ENCODE results near the gene CCDC197. TPM values are rescaled to one million over a fixed set of nuclear protein-coding genes. Genes with fewer than 3 reads are reported as not detected.

CCDC197 gene
- total RNA-seq, 2 experiments from 2014 or later: 0.25 TPM; not detected in 1

- H3K36me3 Mint-ChIP-seq: peaks cover 22% of the 10 kb centered on the region
- H3K27ac Mint-ChIP-seq: peak overlapping the region; percentile 87
- H3K4me1 Mint-ChIP-seq: peaks cover 79% of the 10 kb centered on the region
- POLR2A ChIA-PET: interaction anchor here (12.4 kb wide), 1 partner anchor 16 kb away, joined by 190 read pairs; no protein-coding TSS in a partner anchor
- no peaks in the 10 kb centered on the region for H3K27me3 Mint-ChIP-seq
- no peak for DNase-seq
- H3K9me3 Mint-ChIP-seq: peaks cover 7% of the 10 kb centered on the region
- peak overlapping the region; percentile 73 for H3K4me3 Mint-ChIP-seq
- no peak for ATAC-seq (ENCODE audit: low read depth)
Observed at GRCh38 chr14:93974833-93975232, 22.3 kb upstream of the CCDC197 start.

- peaks cover 7% of the 10 kb centered on the region for H3K9me3 Mint-ChIP-seq
- no peak for DNase-seq
- no peaks in the 10 kb centered on the region for H3K27me3 Mint-ChIP-seq
Observed at GRCh38 chr14:93975791-93976476, 21.2 kb upstream of the CCDC197 start.

GRCh38 chr14:93976477-93977057 lies 20.5 kb upstream of the CCDC197 start, which contains the start of gene ASB2:
Gene ASB2, minus strand, starts transcription at chr14:93976570. Its CDS starts 12,031 bp downstream, at chr14:93964539.
- Mint-ChIP-seq H3K4me3 (peak within 1 kb of the TSS; percentile 73), H3K27ac (peak within 1 kb of the TSS; percentile 87), H3K4me1 (peaks cover 69% of the 10 kb centered on the region), H3K9me3 (peaks cover 7% of the 10 kb centered on the region), H3K27me3 (no peaks in the 10 kb centered on the region), H3K36me3 (peaks cover 28% of the 10 kb centered on the region)
- peak; percentile 18 for ATAC-seq (ENCODE audit: low read depth)
- DNase-seq: no peak
- POLR2A ChIA-PET: interaction anchor here (1.2 to 12.4 kb wide), 3 partner anchors 10 to 37 kb away, joined by 3 to 190 read pairs (median 14); no protein-coding TSS in a partner anchor

More at GRCh38 chr14:93975791-93976476, 21.2 kb upstream of the CCDC197 start:
- peak overlapping the region; percentile 73 for H3K4me3 Mint-ChIP-seq
- POLR2A ChIA-PET: interaction anchor here (1.2 to 12.4 kb wide), 3 partner anchors 11 to 36 kb away, joined by 3 to 190 read pairs (median 14); no protein-coding TSS in a partner anchor
- H3K4me1 Mint-ChIP-seq: peaks cover 75% of the 10 kb centered on the region
- H3K36me3 Mint-ChIP-seq: peaks cover 26% of the 10 kb centered on the region
- H3K27ac Mint-ChIP-seq: peak overlapping the region; percentile 87
- no peak for ATAC-seq (ENCODE audit: low read depth)

DNA sequence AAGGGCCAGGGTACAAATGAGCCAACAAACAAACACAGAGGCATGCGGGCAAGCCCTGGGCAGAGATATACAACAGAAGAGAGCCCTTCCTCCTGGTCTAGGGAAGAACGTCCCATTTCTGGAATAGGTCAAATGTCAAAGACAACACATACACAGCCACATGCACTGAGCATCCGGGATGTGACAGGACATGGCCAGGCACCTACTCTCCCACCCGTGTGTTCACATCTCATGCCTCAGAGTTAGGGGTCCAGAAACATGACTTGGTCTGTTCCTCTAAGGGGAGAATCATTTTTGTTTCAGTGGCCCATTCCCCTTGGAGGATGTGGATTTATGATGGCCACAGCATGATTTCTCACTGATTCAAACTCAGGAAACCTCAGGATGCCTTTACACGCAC lies 19.9 kb upstream of the CCDC197 start:
- POLR2A ChIA-PET: interaction anchor here (1.2 to 12.4 kb wide), 3 partner anchors 9 to 38 kb away, joined by 3 to 190 read pairs (median 14); no protein-coding TSS in a partner anchor
- H3K4me3 Mint-ChIP-seq: peak overlapping the region; percentile 73
- peaks cover 65% of the 10 kb centered on the region for H3K4me1 Mint-ChIP-seq
- DNase-seq (no peak), ATAC-seq (ENCODE audit: low read depth) (no peak)
- peak overlapping the region; percentile 87 for H3K27ac Mint-ChIP-seq
- H3K27me3 Mint-ChIP-seq: no peaks in the 10 kb centered on the region
- peaks cover 28% of the 10 kb centered on the region for H3K36me3 Mint-ChIP-seq
- H3K9me3 Mint-ChIP-seq: peaks cover 7% of the 10 kb centered on the region

- ATAC-seq (ENCODE audit: low read depth) (peak; percentile 91), DNase-seq (peak; percentile 67)
- peak overlapping the region; percentile 39 for H3K4me3 Mint-ChIP-seq
- H3K9me3 Mint-ChIP-seq: peaks cover 7% of the 10 kb centered on the region
- peak overlapping the region; percentile 87 for H3K27ac Mint-ChIP-seq
- H3K27me3 Mint-ChIP-seq: no peaks in the 10 kb centered on the region
- POLR2A ChIA-PET: interaction anchor here (0.8 to 12.4 kb wide), 9 partner anchors 10 to 103 kb away, joined by 3 to 190 read pairs (median 3); partner anchors contain the start of genes DDX24 and IFI27L1
- H3K36me3 Mint-ChIP-seq: peaks cover 28% of the 10 kb centered on the region
- H3K4me1 Mint-ChIP-seq: peaks cover 62% of the 10 kb centered on the region
Observed at GRCh38 chr14:93977790-93978581, 19.1 kb upstream of the CCDC197 start.

- POLR2A ChIA-PET: interaction anchor here (0.8 to 12.4 kb wide), 8 partner anchors 11 to 102 kb away, joined by 3 to 190 read pairs (median 4); partner anchors contain the start of genes DDX24 and IFI27L1
- peak; percentile 10 for ATAC-seq (ENCODE audit: low read depth)
- H3K4me3 Mint-ChIP-seq: peak overlapping the region; percentile 39
- H3K27ac Mint-ChIP-seq: peak overlapping the region; percentile 87
- H3K4me1 Mint-ChIP-seq: peaks cover 58% of the 10 kb centered on the region
- no peaks in the 10 kb centered on the region for H3K27me3 Mint-ChIP-seq
- H3K9me3 Mint-ChIP-seq: peaks cover 7% of the 10 kb centered on the region
- no peak for DNase-seq
- H3K36me3 Mint-ChIP-seq: peaks cover 28% of the 10 kb centered on the region
Observed at GRCh38 chr14:93978735-93979134, 18.4 kb upstream of the CCDC197 start.

GRCh38 chr14:93980456-93981201 lies 16.5 kb upstream of the CCDC197 start:
- no peak overlapping the region for H3K4me3 Mint-ChIP-seq
- POLR2A ChIA-PET: interaction anchor here (1.2 to 1.6 kb wide), 2 partner anchors 10 to 30 kb away, joined by 3 to 4 read pairs; no protein-coding TSS in a partner anchor
- ATAC-seq (ENCODE audit: low read depth): no peak

GRCh38 chr14:93981316-93982229 lies 15.5 kb upstream of the CCDC197 start:
- Mint-ChIP-seq H3K27ac (no peak overlapping the region), H3K4me3 (no peak overlapping the region), H3K36me3 (peaks cover 19% of the 10 kb centered on the region), H3K4me1 (peaks cover 41% of the 10 kb centered on the region), H3K27me3 (peaks cover 2% of the 10 kb centered on the region), H3K9me3 (peaks cover 6% of the 10 kb centered on the region)
- no peak for DNase-seq
- ATAC-seq (ENCODE audit: low read depth): no peak
- POLR2A ChIA-PET: interaction anchor here (1.2 to 1.6 kb wide), 2 partner anchors 11 to 29 kb away, joined by 3 to 4 read pairs; no protein-coding TSS in a partner anchor

More at GRCh38 chr14:93980456-93981201, 16.5 kb upstream of the CCDC197 start:
- Mint-ChIP-seq H3K9me3 (peaks cover 7% of the 10 kb centered on the region), H3K4me1 (peaks cover 50% of the 10 kb centered on the region), H3K36me3 (peaks cover 25% of the 10 kb centered on the region), H3K27ac (peak overlapping the region; percentile 48), H3K27me3 (no peaks in the 10 kb centered on the region)
- no peak for DNase-seq

DNA sequence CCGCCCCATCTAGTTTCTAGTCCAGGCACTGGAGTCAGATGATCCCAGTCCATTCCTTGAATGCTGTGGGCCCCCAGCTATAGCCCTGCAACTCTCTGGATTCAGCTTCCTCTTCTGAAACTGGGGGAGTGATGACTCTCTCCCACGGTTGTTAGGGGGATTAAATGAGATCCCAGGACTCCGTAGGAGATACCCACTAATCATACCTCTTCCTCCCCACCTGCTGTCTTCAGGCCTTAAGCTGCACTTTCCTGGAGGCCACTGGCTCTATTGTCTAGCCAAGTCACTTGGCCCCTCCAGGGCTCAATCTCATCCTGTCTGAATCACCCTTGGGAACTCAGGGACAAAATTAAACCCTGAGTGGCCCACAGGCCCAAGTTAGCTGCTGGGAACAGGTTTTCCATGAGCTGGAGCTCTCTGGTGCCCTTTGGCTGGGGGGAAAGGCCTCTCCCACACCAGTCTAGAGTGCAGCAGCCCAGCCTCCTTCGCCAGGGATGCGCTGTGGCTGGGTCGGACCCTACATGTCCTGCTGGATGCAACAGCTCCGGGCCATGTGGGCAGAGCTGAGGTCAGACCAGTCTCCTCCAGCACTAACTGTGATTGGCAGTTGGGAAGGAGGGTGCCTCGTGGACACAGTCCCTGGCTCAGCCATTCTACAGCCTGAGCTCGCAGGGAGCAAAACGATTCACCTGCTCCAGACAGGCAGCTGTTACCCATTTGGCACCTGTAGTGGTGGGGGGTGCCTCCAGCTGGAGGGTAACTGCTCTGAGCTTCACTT lies 14.7 kb upstream of the CCDC197 start:
- DNase-seq (no peak), ATAC-seq (ENCODE audit: low read depth) (no peak)
- H3K4me1 Mint-ChIP-seq: peaks cover 32% of the 10 kb centered on the region
- H3K36me3 Mint-ChIP-seq: peaks cover 14% of the 10 kb centered on the region
- H3K4me3 Mint-ChIP-seq: no peak overlapping the region
- peaks cover 2% of the 10 kb centered on the region for H3K27me3 Mint-ChIP-seq
- H3K27ac Mint-ChIP-seq: no peak overlapping the region
- H3K9me3 Mint-ChIP-seq: peaks cover 4% of the 10 kb centered on the region
- POLR2A ChIA-PET: interaction anchor here (1.6 kb wide), 1 partner anchor 12 kb away, joined by 4 read pairs; no protein-coding TSS in a partner anchor

- POLR2A ChIA-PET: no interaction called here
- no peak overlapping the region for H3K27ac Mint-ChIP-seq
- ATAC-seq (ENCODE audit: low read depth): no peak
Observed at GRCh38 chr14:93984070-93984469, 13.0 kb upstream of the CCDC197 start.

GRCh38 chr14:93984987-93985410 lies 12.1 kb upstream of the CCDC197 start:
- no peak for DNase-seq
- Mint-ChIP-seq H3K27me3 (peaks cover 2% of the 10 kb centered on the region), H3K9me3 (no peaks in the 10 kb centered on the region), H3K36me3 (peaks cover 6% of the 10 kb centered on the region), H3K4me3 (no peak overlapping the region), H3K4me1 (peaks cover 11% of the 10 kb centered on the region), H3K27ac (no peak overlapping the region)
- no peak for ATAC-seq (ENCODE audit: low read depth)
- POLR2A ChIA-PET: no interaction called here

More at GRCh38 chr14:93984070-93984469, 13.0 kb upstream of the CCDC197 start:
- Mint-ChIP-seq H3K4me3 (no peak overlapping the region), H3K27me3 (peaks cover 2% of the 10 kb centered on the region), H3K36me3 (peaks cover 6% of the 10 kb centered on the region), H3K9me3 (peaks cover 2% of the 10 kb centered on the region), H3K4me1 (peaks cover 16% of the 10 kb centered on the region)
- DNase-seq: no peak
